Hematopoietic multipotent progenitor cell treated with erythropoietin and hydrocortisone succinate and interleukin-3 and kit ligand, for 4 days (in vitro differentiated cells): ENCODE measurements around the gene SULT1A1.
"Not testable (repeated sequence)": the region's sequence is repeated elsewhere in the genome, so short reads cannot be mapped to it uniquely, and the experiment has no call there.

Experiments used
- DNase-seq: peaks from one replicate; pipeline ENCODE4 v3.0.0-alpha.2; 2015

The SULT1A1 gene

DNA sequence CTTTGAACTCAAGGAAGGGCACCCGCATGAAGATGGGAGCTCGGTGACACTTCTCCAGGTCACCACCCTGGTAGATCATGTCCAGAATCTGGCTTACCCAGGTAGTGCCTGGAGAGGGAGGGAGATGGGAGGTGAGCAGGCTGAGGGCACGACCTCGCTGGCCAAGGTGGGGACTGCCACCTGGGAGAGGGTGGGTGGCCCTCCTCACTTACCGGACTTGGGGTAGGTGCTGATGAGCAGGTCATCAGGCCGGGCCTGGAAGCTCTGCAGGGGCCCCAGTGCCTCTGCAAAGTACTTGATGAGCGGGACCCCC is 1.4 kb downstream of the SULT1A1 start:
- not testable (repeated sequence) for DNase-seq

DNA sequence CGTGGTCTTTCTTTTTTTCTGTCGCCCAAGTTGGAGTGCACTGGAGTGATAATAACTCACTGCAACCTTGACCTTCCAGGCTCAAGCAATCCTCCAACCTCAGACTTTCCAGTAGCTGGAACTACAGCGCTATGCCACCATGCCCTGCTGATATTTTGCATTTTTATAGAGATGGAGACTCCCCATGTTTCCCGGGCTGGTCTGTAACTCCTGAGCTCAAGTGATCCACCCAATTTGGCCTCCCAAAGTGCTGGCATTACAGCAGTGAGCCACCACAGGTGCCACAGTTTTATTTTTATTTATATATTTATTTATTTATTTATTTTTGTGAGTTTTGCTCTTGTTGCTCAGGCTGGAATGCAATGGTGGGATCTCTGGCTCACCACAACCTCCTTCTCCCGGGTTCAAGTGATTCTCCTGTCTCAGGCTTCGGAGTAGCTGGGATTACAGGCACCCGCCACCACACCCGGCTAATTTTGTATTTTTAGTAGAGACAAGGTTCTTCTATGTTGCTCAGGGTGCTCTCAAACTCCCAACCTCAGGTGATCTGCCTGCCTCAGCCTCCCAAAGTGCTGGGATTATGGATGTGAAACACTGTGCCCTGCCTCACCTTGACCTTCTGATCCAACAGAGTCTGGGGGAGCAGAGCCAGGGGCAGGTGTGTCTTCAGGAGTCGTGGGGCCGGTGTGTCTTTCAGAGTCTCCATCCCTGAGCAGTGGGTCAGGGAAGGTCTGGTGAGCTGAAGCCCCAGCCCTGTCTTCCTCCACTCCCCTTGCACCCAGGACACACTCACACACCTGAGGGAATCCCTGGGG is 2.0 kb downstream of the SULT1A1 start:
- not testable (repeated sequence) for DNase-seq

DNA sequence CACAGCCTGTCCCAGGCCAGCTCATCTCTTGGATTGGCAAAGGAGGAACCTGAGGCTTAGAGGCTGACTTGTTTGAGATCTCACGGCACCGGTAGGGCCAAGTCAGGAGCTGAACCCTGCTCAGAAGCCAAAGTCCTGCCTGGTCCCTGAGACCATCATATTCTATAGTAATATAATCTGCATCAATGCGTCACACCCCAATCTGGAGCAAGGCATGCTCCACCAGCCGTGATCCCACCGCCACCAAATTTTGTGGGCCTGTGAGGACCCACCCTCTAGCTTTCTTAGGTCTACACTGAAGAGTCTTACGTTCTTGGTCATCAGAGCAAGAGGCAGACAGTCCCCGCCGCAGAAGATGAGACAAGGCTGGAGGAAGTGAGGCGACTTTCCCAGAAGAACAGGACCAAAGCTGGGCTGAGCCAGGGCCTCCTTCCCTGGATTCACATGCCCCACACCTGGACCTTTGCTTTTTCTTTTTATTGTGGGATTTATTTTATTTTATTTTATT is 2.7 kb downstream of the SULT1A1 start:
- DNase-seq = no peak

DNA sequence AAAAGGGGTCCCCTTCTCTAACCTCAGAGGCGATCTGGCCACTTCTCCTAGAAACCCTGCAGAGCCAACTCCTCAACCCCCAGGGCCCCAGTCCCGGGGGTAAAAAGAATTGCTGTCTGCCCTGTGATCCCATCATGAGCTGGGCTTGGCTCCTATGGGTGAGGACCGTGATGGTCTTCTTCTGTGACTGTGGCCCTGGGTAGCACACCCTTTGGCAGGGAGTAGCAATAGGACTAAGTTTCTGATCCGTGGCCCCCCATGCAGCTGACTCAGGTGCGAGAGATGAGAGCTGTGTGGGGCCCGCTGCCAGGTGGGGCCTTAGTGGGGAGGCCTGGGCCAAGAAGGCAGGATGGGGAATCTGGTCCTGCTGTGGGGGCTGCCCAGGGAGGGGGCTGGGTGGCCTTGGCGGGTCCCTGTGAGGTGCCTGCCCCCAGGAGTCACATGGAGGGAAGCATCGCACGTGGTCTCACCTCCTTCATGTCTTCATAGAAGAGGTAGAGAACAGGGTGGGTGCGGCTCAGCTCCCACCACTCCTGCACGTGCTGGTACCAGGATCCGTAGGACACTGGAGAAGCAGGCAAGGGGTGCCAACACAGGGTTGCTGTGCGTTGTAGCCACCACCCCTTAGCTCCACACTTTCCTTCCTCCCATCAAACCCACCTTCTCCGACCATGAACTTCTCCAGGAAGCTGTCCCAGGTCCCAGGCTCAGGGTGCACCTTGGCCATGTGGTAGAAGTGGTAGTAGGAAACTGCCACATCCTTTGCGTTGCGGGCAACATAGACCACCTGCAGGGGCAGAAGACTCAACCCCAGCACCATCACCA is 3.3 kb downstream of the SULT1A1 start:
- no peak for DNase-seq

DNA sequence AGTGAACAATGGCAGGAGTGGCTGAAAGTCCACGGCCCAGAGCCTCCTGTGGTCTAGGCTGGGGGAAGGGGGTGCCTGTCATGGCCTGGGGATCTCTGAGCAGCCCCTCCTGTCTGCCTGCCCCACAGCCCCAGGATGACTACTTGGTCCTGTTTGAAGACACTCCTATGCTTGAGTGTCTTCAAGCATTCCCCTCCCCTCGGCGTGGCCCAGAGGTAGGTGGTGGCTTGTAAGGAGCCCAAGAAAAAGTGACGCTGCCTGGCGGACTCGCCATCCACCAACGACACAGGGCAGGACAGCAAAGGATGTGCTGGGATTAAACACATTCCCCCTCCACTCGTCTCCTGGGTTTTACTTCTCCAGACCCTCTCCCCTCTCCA is 5.7 kb downstream of the SULT1A1 start:
- DNase-seq = no peak

DNA sequence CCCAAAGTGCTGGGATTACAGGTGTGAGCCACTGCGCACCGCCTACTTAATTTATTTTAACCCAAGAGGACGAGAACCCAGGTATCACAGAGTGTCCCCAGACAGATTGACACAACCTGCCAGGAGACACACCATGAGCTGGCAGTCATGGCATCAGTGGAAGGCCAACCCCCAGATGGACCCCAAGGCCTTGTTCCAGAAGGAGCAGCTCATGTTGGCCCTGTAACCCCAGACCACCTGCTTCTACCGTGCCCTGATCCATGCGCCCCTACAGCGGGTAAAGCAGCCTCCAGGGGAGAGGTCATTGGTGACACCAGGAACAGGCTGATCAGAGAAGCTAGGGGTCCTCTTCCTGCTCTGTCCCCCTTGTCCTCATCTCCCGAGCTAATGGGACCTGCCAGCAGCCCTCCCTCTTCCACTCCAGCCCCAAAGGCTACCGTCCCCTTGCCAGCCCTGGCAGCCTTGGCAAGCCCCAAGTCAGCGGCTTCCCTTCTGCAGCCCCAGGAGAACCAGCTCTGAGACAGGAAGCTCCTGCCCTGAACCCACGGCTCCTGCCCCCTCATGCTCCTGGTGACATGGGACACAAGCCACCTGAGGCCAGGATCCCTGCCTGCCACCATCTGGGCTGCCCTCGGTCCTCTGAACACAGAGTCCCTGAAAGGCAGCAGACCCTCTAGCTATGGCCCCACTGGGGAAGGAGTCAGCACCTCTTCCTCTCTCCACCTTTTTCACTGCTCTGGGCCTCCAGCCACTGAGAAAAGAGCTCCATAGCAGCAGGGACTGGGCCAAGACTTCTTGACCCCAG is 6.3 kb downstream of the SULT1A1 start:
- no peak for DNase-seq

DNA sequence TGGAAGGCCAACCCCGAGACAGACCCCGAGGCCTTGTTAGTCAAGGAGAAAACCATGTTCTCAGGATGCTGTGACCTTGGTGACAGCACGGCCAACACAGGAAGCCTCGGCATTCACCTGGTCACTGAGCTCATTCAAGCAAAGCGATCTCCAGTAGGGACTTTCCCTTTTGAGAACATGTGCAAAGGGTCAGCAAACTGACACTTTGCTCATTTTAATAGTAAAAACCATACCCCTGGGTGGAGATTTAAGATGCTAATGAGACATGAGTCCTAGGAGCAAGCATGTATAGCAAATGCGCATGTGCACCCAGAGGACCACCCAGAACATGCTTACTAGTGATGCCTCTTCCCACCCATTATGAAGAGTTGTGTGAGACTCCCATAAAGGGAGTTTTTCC is 7.3 kb downstream of the SULT1A1 start:
- DNase-seq = no peak

DNA sequence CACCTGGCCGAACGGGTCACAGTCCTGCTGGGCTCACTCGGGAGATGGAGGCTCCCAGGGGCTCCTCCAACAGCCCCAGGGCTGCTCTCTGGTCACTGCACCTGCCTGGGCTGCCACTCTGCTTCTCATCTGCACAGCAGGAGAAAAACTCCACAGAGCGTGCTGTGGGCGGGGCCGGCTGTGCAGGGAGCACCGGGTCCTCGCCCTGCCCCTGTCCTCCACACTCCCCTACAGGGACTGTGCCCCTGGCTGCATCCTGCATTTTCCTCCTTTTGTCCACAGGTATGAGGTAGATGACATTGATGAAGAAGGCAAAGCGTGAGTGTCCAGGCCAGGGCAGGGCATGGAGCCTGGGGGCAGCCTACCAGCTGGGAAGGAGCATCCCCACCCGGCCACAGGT is 7.8 kb downstream of the SULT1A1 start:
- DNase-seq = not testable (repeated sequence)

DNA sequence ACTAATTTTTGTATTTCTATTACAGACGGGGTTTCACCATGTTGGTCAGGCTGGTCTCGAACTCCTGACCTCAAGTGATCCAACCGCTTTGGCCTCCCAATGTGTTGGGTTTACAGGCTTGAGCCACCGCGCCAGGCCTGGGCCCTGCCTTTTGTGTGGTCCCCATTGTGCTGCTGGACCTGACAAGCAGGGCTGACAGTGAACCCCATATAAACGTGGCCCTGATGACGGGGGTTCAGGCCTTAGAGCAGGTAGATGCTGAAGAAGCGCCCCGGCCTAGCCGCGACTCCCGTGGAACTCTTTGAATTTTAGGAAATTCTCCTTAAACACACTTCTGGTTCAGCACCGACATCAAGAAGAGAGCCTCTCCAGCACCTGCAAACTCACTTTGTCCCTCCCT is 8.3 kb downstream of the SULT1A1 start:
- DNase-seq = not testable (repeated sequence)

DNA sequence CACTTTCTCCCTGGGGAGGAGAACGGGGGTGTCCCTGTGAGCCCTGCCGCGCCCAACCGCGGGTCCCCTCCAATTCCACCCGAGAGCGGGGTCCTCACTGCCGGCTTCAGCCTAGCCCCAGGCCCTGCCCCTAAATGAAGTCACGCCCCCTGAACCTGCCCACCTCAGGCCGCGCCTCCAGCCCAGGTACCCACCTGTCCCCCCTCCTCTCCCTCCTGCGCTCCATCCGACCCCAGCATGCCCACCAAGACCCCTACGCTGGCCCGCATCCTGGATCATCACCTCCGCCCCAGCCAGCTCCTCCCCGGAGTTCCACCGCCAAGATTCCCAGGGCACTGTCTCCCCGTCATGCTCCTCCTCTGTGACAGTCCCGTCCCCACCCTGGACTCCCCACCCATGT is 8.9 kb downstream of the SULT1A1 start:
- not testable (repeated sequence) for DNase-seq

DNA sequence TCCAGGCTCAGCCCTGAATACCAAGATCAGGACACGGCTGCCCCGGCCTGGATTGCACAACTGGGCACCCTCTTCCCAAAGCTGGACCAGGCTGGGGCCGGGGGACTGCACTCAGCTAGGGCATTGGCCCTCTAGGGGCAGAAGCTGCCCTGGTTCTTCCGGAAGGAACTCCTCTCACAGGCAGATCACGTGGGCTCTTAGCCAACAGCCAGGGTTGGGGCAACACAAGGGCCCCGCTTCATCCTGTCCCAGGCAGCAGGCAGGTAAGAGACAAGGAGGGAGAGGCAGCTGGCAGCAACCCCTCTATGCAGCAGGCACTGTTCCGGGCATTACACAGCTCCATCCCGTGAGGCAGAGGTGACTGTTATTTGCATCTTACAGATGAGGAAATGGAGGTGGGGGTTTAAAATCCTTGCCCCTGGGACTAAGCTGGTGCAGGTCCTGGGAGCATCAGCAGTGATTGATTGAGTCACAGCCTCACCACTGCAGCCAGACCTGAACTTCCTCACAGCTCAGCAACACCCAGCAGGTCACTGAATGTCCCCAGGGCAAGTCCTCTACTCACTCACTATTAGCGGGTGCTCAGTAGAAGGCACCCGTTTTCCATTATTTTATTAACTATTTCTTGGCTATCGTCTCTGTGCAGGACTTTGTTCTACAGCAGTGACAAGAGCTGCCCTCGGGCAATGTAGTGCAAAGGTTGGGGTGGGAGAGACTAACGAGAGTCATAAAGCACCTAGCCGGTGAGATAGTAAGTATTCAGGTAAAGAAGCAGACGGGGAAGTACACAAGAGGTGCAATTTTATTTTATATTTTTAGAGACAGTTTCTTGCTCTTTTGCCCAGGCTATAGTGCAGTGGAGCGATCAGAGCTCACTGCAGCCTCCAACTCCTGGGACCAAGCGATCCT is 10.2 kb downstream of the SULT1A1 start:
- not testable (repeated sequence) for DNase-seq

DNA sequence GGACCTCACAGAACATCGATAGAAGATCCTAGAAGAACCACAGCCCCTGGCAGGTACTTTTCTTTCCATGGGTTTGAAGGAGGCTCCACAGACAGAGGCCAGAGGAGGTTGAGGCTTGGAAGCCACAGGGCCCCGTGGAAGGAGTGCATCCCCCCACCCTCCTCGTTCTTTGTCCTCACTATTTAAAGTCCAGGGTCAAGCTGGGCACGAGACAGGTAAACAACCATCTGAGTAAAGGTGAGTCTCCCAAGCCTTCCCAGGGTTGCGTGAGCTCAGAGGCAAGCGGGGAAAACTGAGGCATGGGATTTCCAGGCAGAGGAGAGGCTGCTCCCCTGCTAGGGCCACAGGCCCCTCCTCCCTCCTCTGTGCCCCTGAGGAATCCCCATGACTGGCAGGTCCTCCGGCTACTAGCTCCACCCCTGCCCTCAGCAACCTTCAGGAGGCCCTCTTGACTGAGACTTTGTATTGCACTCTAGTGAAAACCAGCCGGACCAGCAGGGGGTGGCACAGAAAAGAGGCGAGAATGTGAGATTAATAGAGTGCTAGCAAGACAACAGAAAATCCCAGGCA is 12.1 kb downstream of the SULT1A1 start:
- peak; percentile 82 for DNase-seq

DNA sequence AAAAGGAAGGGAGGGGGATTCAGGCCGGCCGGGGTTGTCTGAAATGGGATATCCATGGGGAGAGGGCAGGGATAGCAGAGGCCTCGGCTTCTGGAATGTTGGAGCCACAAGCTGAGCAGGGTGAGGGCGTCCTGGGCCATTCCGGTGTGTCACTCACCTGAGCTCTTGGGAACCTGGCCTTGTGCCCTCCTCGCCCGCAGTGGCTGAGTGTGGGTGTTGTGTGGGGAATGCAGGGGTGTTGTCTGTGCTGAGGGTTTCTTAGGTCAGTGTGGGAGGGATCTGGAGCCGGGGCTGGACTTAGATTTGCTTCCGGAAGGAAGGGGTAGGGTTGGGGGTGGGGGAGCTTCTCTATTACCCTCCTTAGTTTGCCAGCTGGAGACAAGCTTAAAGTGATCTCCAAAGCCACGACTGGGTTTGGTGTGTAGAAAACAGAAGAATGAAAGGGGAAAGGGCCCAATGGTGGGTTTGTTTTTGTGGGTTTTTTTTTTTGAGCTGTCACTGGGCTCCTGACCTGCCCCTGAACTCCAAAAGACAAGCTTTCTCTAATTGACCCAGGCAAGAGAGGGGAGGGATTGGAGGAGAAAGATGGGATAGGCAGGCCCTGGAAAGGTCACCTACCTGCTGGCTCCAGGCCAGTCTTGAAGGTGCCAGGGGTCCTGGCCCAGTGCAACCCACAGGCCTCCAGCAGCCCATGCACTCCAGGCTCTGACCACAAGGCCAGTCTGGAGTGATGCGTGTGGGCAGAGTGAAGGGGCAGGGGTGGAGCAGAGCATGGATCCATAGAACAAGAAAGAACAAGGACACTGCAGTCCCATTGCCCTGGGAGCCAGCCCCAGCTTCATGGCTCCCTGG is 12.8 kb downstream of the SULT1A1 start, which contains the start of gene SULT1A2:
Gene SULT1A2 (minus strand): TSS at position 211 of the 852 bp plus-strand sequence. CDS start 1,120 bp downstream, outside the sequence.
- peak; percentile 69 for DNase-seq

DNA sequence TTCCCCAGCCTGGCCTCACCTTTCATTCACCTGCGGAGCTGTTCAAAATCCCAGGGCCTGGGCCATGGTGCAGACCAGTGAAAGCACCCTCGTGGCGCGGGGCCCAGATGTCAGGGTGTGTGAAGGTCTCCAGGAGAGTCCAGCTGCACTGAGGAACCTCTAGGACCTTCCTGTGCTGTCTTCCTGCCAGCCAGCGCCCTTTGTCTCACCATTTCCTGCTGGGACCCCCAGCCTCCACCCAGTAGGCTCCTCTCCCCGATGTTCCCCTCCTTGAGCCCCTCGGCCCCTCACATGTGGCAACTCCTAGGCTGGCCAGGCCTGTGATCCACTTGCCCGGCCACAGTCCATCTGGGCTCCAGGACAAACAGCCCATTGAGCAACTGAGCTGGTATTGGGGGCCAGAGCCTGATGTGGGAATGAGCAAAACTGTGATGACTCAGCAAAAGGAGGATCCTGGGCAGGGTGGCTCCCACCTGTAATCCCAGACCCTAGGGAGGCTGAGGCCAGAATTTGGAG is 13.7 kb downstream of the SULT1A1 start:
- DNase-seq = no peak

DNA sequence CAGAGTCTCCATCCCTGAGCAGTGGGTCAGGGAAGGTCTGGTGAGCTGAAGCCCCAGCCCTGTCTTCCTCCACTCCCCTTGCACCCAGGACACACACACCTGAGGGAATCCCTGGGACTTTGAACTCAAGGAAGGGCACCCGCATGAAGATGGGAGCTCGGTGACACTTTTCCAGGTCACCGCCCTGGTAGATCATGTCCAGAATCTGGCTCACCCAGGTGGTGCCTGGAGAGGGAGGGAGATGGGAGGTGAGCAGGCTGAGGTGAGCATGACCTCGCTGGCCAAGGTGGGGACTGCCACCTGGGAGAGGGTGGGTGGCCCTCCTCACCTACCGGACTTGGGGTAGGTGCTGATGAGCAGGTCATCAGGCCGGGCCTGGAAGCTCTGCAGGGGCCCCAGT is 14.4 kb downstream of the SULT1A1 start:
- not testable (repeated sequence) for DNase-seq

DNA sequence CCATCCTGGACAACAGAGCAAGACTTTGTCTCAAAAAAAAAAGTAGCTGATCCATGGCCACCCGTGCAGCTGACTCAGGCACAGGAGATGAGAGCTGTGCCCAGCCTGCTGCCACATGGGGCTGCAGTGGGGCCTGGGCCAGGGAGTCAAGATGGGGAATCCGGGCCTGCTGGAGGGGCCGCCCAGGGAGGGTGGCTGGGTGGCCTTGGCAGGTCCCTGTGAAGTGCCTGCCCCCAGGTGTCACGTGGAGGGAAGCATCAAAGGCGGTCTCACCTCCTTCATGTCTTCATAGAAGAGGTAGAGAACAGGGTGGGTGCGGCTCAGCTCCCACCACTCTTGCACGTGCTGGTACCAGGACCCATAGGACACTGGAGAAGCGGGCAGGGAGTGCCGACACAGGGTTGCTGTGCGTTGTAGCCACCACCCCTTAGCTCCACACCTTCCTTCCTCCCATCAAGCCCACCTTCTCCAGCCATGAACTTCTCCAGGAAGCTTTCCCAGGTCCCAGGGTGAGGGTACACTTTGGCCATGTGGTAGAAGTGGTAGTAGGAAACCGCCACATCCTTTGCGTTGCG is 16.8 kb downstream of the SULT1A1 start:
- no peak for DNase-seq

DNA sequence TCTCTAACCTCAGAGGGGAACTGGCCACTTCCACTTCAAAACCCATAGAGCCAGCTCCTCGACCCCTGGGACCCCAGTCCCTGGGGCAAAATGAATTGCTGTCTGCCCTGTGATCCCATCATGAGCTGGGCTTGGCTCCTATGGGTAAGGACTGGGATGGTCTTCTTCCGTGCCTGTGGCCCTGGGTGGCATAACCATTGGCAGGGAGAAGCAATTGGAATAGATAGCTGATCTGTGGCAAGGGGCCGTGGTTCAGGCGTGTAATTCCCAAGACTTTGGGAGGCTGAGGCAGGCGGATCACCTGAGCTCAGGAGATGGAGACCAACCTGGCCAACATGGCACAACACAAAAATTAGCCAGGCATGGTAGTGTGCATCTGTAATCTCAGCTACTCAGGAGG is 17.3 kb downstream of the SULT1A1 start:
- DNase-seq = no peak

DNA sequence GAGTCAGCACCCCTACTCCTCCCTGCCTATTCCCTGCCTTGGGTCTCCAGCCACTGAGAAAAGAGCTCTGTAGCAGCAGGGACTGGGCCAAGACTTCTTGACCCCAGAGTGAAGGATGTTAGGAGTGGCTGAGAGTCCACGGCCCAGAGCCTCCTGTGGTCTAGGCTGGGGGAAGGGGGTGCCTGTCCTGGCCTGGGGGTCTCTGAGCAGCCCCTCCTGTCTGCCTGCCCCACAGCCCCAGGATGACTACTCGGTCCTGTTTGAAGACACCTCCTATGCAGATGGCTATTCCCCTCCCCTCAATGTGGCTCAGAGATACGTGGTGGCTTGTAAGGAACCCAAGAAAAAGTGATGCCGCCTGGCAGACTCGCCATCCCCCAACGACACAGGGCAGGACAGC is 18.5 kb downstream of the SULT1A1 start:
- DNase-seq = no peak

DNA sequence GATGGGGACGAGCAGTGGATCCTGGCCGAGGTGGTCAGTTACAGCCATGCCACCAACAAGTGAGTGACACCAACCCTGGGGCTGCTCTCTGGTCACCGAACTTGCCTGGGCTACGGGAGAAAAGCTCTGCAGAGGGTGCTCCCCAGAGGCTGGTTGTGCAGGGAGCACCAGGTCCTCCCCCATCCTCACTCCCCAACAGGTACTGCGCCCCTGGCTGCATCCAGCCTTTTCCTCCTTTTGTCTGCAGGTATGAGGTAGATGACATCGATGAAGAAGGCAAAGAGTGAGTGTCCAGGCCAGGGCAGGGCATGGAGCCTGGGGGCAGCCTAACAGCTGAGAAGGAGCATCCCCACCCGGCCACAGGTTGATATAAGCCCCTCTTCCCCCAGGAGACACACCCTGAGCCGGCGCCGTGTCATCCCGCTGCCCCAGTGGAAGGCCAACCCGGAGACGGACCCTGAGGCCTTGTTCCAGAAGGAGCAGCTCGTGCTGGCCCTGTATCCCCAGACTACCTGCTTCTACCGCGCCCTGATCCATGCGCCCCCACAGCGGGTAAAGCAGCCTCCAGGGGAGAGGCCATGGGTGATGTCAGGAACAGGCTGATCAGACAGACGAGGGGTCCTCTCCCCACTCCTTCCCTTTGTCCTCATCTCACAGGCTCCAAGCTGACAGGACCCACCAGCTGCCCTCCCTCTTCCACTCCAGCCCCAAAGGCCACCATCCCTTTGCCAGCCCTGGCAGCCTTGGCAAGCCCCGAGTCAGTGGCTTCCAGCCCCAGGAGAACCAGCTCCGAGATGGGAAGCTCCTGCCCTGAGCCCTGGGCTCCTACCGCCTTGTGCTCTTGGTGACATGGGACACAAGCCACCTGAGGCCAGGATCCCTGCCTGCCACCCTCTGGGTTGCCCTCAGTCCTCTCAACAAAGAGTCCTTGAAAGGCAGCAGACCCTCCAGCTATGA is 19.2 kb downstream of the SULT1A1 start:
- DNase-seq = no peak
